Left ventricle myocardium superior (tissue), 1 donor: Measurements from ENCODE around the gene COG2. TPM values are rescaled to one million over a fixed set of nuclear protein-coding genes. Genes with fewer than 3 reads are reported as not detected.
A peak's percentile ranks its signal among the peaks of the same experiment; 100 is the strongest.
"Not testable (repeated sequence)": the region's sequence is repeated elsewhere in the genome, so short reads cannot be mapped to it uniquely, and the experiment has no call there.

Experiments used
- ATAC-seq: fragments of 200-7000 bp; cut with Tn5 transposase; one replicate; pipeline ENCODE4 v1.9.1; 2020; ENCODE audit warnings: mild to moderate bottlenecking, moderate library complexity
- DNase-seq: peaks from one replicate; pipeline ENCODE4 v3.0.0-alpha.2; 2020
- intact Hi-C: fragments of 100-400 bp; cut with micrococcal nuclease; formaldehyde crosslinking; loops from one replicate; pipeline ENCODE4 v1.11.0; 2022
- total RNA-seq: library from RNA; stranded (reverse); fragmentation: NEBNext Ultra II Directional; extraction: Animal tissue kit (Norgen Biotek cat#: 25700); gene quantifications from one replicate; pipeline ENCODE4 v1.2.1, GENCODE V29; 2021
- donor health status: DM: no; HTN: yes; CAD: no; lungs with severe emphysema.

COG2 gene
- total RNA-seq, 1 donor from 2014 or later: 34.3 TPM

- intact Hi-C loops: no loop called here
- DNase-seq (no peak), ATAC-seq (no peak)
These were observed 65.7 kb downstream of the COG2 start for GRCh38 chr1:230707732-230708630.

- ATAC-seq (peak; percentile 62), DNase-seq (no peak)
- intact Hi-C loops: no loop called here
These were observed 66.6 kb downstream of the COG2 start for GRCh38 chr1:230708631-230709580.

GRCh38 chr1:230709619-230710542, 67.6 kb downstream of the COG2 start:
- intact Hi-C loops: no loop called here
- no peak for DNase-seq
- ATAC-seq: no peak

GRCh38 chr1:230710543-230710904, 68.2 kb downstream of the COG2 start:
- ATAC-seq: no peak
- DNase-seq: no peak
- intact Hi-C loops: no loop called here

GRCh38 chr1:230711245-230711644, 69.0 kb downstream of the COG2 start:
- DNase-seq (no peak), ATAC-seq (no peak)
- intact Hi-C loops: no loop called here

GRCh38 chr1:230712470-230712942, 70.2 kb downstream of the COG2 start:
- no peak for ATAC-seq
- DNase-seq: no peak
- intact Hi-C loops: no loop called here

GRCh38 chr1:230713138-230713537, 70.9 kb downstream of the COG2 start:
- intact Hi-C loops: no loop called here
- ATAC-seq (no peak), DNase-seq (no peak)

- ATAC-seq (peak; percentile 15), DNase-seq (no peak)
- intact Hi-C loops: no loop called here
These were observed 71.2 kb downstream of the COG2 start for GRCh38 chr1:230713547-230713914.

- ATAC-seq (peak; percentile 98), DNase-seq (peak; percentile 86)
- intact Hi-C loops: no loop called here
These were observed 71.9 kb downstream of the COG2 start, which contains the start of gene AGT for GRCh38 chr1:230713915-230714764. TSS of gene AGT (minus strand) at chr1:230714122. CDS start at chr1:230710823, 3,299 bp downstream.

GRCh38 chr1:230715510-230715909, 73.2 kb downstream of the COG2 start:
- no peak for ATAC-seq
- intact Hi-C loops: no loop called here
- DNase-seq: no peak

- DNase-seq, intact Hi-C loops, ATAC-seq: not testable (repeated sequence)
These were observed 74.2 kb downstream of the COG2 start for GRCh38 chr1:230716453-230716852.

GRCh38 chr1:230717251-230717650, 75.0 kb downstream of the COG2 start:
- DNase-seq (no peak), ATAC-seq (no peak)
- intact Hi-C loops: no loop called here

- intact Hi-C loops, DNase-seq, ATAC-seq: not testable (repeated sequence)
These were observed 79.7 kb downstream of the COG2 start for GRCh38 chr1:230721849-230722522.

GRCh38 chr1:230725256-230726012, 83.2 kb downstream of the COG2 start:
- DNase-seq: no peak
- intact Hi-C loops: no loop called here
- peak; percentile 79 for ATAC-seq

- DNase-seq (peak; percentile 56), ATAC-seq (peak; percentile 52)
- intact Hi-C loops: no loop called here
These were observed 86.6 kb downstream of the COG2 start for GRCh38 chr1:230728710-230729392.

GRCh38 chr1:230730977-230731376, 88.7 kb downstream of the COG2 start:
- DNase-seq: no peak
- peak; percentile 77 for ATAC-seq
- intact Hi-C loops: no loop called here
